T-helper 22 cell (primary cell): ENCODE measurements around the gene HRH1.
"Not testable (repeated sequence)": the region's sequence is repeated elsewhere in the genome, so short reads cannot be mapped to it uniquely, and the experiment has no call there.

ENCODE experiments used
- DNase-seq: peaks from one replicate; pipeline ENCODE4 v3.0.0-alpha.2; 2020; ENCODE audit warnings: low read depth

Gene HRH1

GRCh38 chr3:11143476-11143875 lies 10.8 kb upstream of the HRH1 start:
- no peak for DNase-seq

- DNase-seq: no peak
Observed at GRCh38 chr3:11144996-11145395, 9.3 kb upstream of the HRH1 start.

GRCh38 chr3:11145888-11146287 lies 8.4 kb upstream of the HRH1 start:
- no peak for DNase-seq

- no peak for DNase-seq
Observed at GRCh38 chr3:11146773-11147660, 7.3 kb upstream of the HRH1 start.

GRCh38 chr3:11150256-11150655 lies 4.0 kb upstream of the HRH1 start:
- DNase-seq: no peak

- no peak for DNase-seq
Observed at GRCh38 chr3:11152301-11152700, 2.0 kb upstream of the HRH1 start.

- DNase-seq: no peak
Observed at GRCh38 chr3:11154953-11155325, 646 bp downstream of the HRH1 start.

GRCh38 chr3:11155341-11156025 lies 1.2 kb downstream of the HRH1 start:
- DNase-seq: no peak

- no peak for DNase-seq
Observed at GRCh38 chr3:11156026-11156410, 1.7 kb downstream of the HRH1 start.

- DNase-seq: no peak
Observed at GRCh38 chr3:11157421-11157820, 3.1 kb downstream of the HRH1 start.

GRCh38 chr3:11159421-11159904 lies 5.2 kb downstream of the HRH1 start:
- DNase-seq: no peak

- DNase-seq: no peak
Observed at GRCh38 chr3:11161666-11162065, 7.4 kb downstream of the HRH1 start.

GRCh38 chr3:11162401-11163345 lies 8.4 kb downstream of the HRH1 start:
- DNase-seq: no peak

- no peak for DNase-seq
Observed at GRCh38 chr3:11164607-11165006, 10.3 kb downstream of the HRH1 start.

GRCh38 chr3:11165476-11165875 lies 11.2 kb downstream of the HRH1 start:
- DNase-seq: no peak

- DNase-seq: not testable (repeated sequence)
Observed at GRCh38 chr3:11166807-11167400, 12.6 kb downstream of the HRH1 start.

GRCh38 chr3:11167590-11167989 lies 13.3 kb downstream of the HRH1 start:
- DNase-seq: no peak

GRCh38 chr3:11168406-11168805 lies 14.1 kb downstream of the HRH1 start:
- no peak for DNase-seq

GRCh38 chr3:11168881-11169805 lies 14.8 kb downstream of the HRH1 start:
- DNase-seq: no peak

GRCh38 chr3:11170052-11170770 lies 15.9 kb downstream of the HRH1 start:
- no peak for DNase-seq
